Gastrocnemius medialis (tissue), 4 donors: ENCODE data around the gene CNTN4.

Experiments used
- POLR2A ChIP-seq, 2 donors: fragments of 450-650 bp; IDR thresholded peaks; one replicate each; pipeline ENCODE4 v1.6.1; 2017; ENCODE audit warnings: antibody characterized with exemption in 2 of 2, mild to moderate bottlenecking in 2 of 2, moderate library complexity in 2 of 2
- TF ChIP-seq, protein P1 (sequence below), 5 experiments: fragments of 450-650 bp in 3 of 5; fragments of 200-600 bp in 2 of 5; sonication (generic) in 2 of 5; IDR thresholded peaks in 4 of 5; conservative IDR thresholded peaks in 1 of 5; 1 replicate in 4 of 5; 2 replicates in 1 of 5; pipeline ENCODE4 v1.5.1; 2016 to 2019; ENCODE audit warnings: antibody characterized with exemption in 5 of 5, mild to moderate bottlenecking in 3 of 5, moderate library complexity in 3 of 5

DNA sequence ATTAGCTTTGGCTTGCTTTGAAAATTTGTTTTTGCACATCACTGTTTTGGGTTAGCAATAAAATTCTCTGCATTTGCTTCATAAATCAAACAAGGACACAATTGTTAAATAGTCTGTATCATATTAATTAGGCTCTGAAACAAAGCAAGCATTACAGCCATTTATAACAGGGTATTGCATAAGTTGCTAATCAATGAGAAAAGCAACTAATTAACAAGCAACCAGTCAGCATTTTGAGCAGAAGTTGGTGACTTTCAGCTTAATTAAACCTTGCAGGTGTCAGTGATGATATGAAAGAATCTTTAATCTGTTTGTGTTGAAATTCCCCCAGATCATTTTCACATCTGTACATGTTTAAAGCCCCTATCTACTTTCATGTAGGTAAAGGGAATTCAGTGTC is 516.4 kb downstream of the CNTN4 start:
- TF ChIP-seq, protein P1, sequence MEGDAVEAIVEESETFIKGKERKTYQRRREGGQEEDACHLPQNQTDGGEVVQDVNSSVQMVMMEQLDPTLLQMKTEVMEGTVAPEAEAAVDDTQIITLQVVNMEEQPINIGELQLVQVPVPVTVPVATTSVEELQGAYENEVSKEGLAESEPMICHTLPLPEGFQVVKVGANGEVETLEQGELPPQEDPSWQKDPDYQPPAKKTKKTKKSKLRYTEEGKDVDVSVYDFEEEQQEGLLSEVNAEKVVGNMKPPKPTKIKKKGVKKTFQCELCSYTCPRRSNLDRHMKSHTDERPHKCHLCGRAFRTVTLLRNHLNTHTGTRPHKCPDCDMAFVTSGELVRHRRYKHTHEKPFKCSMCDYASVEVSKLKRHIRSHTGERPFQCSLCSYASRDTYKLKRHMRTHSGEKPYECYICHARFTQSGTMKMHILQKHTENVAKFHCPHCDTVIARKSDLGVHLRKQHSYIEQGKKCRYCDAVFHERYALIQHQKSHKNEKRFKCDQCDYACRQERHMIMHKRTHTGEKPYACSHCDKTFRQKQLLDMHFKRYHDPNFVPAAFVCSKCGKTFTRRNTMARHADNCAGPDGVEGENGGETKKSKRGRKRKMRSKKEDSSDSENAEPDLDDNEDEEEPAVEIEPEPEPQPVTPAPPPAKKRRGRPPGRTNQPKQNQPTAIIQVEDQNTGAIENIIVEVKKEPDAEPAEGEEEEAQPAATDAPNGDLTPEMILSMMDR (IDR thresholded peaks at IDR 0.05 in 4 of 5, conservative IDR thresholded peaks at IDR 0.05 in 1 of 5): no peak
- no peak for TF ChIP-seq POLR2A (IDR thresholded peaks at IDR 0.05)
